ENCODE results near the gene SLC35F1.

GRCh38 chr6:118228886-118229285 lies 321.8 kb downstream of the SLC35F1 start:
- TF ChIP-seq REPIN1 (tag by site-specific recombination; IDR thresholded peaks at IDR 0.05; ENCODE audit: low read depth) (no peak), KLF8 (tag by site-specific recombination; IDR thresholded peaks at IDR 0.05) (no peak), ZBTB49 (tag by site-specific recombination; IDR thresholded peaks at IDR 0.05; ENCODE audit: low read depth) (no peak)
